ENCODE results near the gene LPCAT1.

The LPCAT1 gene

GRCh38 chr5:1444361-1445189 is 79.2 kb downstream of the LPCAT1 start:
- DNase-seq (ENCODE audit: low read depth) = no peak

GRCh38 chr5:1443991-1444360 is 79.8 kb downstream of the LPCAT1 start:
- no peak for DNase-seq (ENCODE audit: low read depth)

GRCh38 chr5:1443171-1443570 is 80.6 kb downstream of the LPCAT1 start:
- DNase-seq (ENCODE audit: low read depth) = no peak

- no peak for DNase-seq (ENCODE audit: low read depth)
Measured at GRCh38 chr5:1442222-1443145, 81.3 kb downstream of the LPCAT1 start.

GRCh38 chr5:1441166-1441865 is 82.4 kb downstream of the LPCAT1 start:
- DNase-seq (ENCODE audit: low read depth) = no peak

- no peak for DNase-seq (ENCODE audit: low read depth)
Measured at GRCh38 chr5:1440098-1440493, 83.7 kb downstream of the LPCAT1 start.

- no peak for DNase-seq (ENCODE audit: low read depth)
Measured at GRCh38 chr5:1439388-1440097, 84.2 kb downstream of the LPCAT1 start.

- DNase-seq (ENCODE audit: low read depth) = no peak
Measured at GRCh38 chr5:1438871-1439270, 84.9 kb downstream of the LPCAT1 start.

GRCh38 chr5:1437876-1438559 is 85.7 kb downstream of the LPCAT1 start:
- no peak for DNase-seq (ENCODE audit: low read depth)

GRCh38 chr5:1437226-1437829 is 86.4 kb downstream of the LPCAT1 start:
- no peak for DNase-seq (ENCODE audit: low read depth)

GRCh38 chr5:1436681-1437080 is 87.1 kb downstream of the LPCAT1 start:
- DNase-seq (ENCODE audit: low read depth) = no peak

- DNase-seq (ENCODE audit: low read depth) = no peak
Measured at GRCh38 chr5:1436036-1436435, 87.7 kb downstream of the LPCAT1 start.

GRCh38 chr5:1435369-1435768 is 88.4 kb downstream of the LPCAT1 start:
- DNase-seq (ENCODE audit: low read depth) = no peak

- DNase-seq (ENCODE audit: low read depth) = no peak
Measured at GRCh38 chr5:1432296-1432695, 91.5 kb downstream of the LPCAT1 start.

GRCh38 chr5:1431896-1432295 is 91.9 kb downstream of the LPCAT1 start:
- DNase-seq (ENCODE audit: low read depth) = no peak

GRCh38 chr5:1431021-1431811 is 92.5 kb downstream of the LPCAT1 start:
- DNase-seq (ENCODE audit: low read depth) = no peak

- DNase-seq (ENCODE audit: low read depth) = no peak
Measured at GRCh38 chr5:1430121-1430795, 93.5 kb downstream of the LPCAT1 start.

GRCh38 chr5:1429496-1429895 is 94.3 kb downstream of the LPCAT1 start:
- no peak for DNase-seq (ENCODE audit: low read depth)

GRCh38 chr5:1429066-1429465 is 94.7 kb downstream of the LPCAT1 start:
- DNase-seq (ENCODE audit: low read depth) = no peak
